SH-SY5Y (cell line): Measurements from ENCODE around the gene ITPKC.

Source experiments
- GATA2 ChIP-seq: IDR thresholded peaks from 2 replicates; pipeline ENCODE4 v1.6.1; 2011; ENCODE audit warnings: mild to moderate bottlenecking, low read depth, low read length
- GATA3 ChIP-seq: IDR thresholded peaks from 2 replicates; pipeline ENCODE4 v1.6.1; 2011; ENCODE audit warnings: low read depth, mild to moderate bottlenecking, low read length, moderate library complexity

ITPKC gene

GRCh38 chr19:40719414-40719894 is 2.5 kb downstream of the ITPKC start:
- TF ChIP-seq GATA2 (no peak), GATA3 (no peak)

GRCh38 chr19:40721140-40721486 is 4.2 kb downstream of the ITPKC start:
- TF ChIP-seq GATA2, result no peak
- TF ChIP-seq GATA3, result no peak

GRCh38 chr19:40721936-40722661 is 5.2 kb downstream of the ITPKC start:
- TF ChIP-seq GATA2 (no peak), GATA3 (no peak)

- TF ChIP-seq GATA2, result no peak
Observed at GRCh38 chr19:40723661-40724254, 6.8 kb downstream of the ITPKC start.

- TF ChIP-seq GATA2 (no peak), GATA3 (no peak)
Observed at GRCh38 chr19:40724315-40724714, 7.4 kb downstream of the ITPKC start.

GRCh38 chr19:40724855-40725254 is 7.9 kb downstream of the ITPKC start:
- no peak for TF ChIP-seq GATA3

- TF ChIP-seq GATA3 (no peak), GATA2 (no peak)
Observed at GRCh38 chr19:40726279-40726678, 9.4 kb downstream of the ITPKC start.

GRCh38 chr19:40733149-40733548 is 16.2 kb downstream of the ITPKC start:
- TF ChIP-seq GATA3 (no peak), GATA2 (no peak)

GRCh38 chr19:40735013-40735771 is 18.3 kb downstream of the ITPKC start:
- TF ChIP-seq GATA3 (no peak), GATA2 (no peak)

- TF ChIP-seq GATA3 (no peak), GATA2 (no peak)
Observed at GRCh38 chr19:40736661-40737060, 19.7 kb downstream of the ITPKC start.

- TF ChIP-seq GATA2, result no peak
Observed at GRCh38 chr19:40737102-40737644, 20.3 kb downstream of the ITPKC start.

GRCh38 chr19:40739030-40739839 is 22.3 kb downstream of the ITPKC start:
- TF ChIP-seq GATA2, result no peak
- TF ChIP-seq GATA3, result no peak

GRCh38 chr19:40739871-40740703 is 23.2 kb downstream of the ITPKC start:
- TF ChIP-seq GATA3 (no peak), GATA2 (no peak)
